Lower leg skin (tissue), 3 donors: ENCODE data around the gene CAMTA1.

Experiments
- POLR2A ChIP-seq, 2 donors: fragments of 450-650 bp; IDR thresholded peaks; one replicate each; pipeline ENCODE4 v1.6.1; 2016 to 2017; ENCODE audit warnings: antibody characterized with exemption in 2 of 2, mild to moderate bottlenecking in 1 of 2, moderate library complexity in 1 of 2
- TF ChIP-seq, protein P1 (sequence below), 3 donors: fragments of 450-650 bp; IDR thresholded peaks; one replicate each; pipeline ENCODE4 v1.5.1; 2016; ENCODE audit warnings: antibody characterized with exemption in 3 of 3, mild to moderate bottlenecking in 3 of 3, moderate library complexity in 2 of 3

DNA sequence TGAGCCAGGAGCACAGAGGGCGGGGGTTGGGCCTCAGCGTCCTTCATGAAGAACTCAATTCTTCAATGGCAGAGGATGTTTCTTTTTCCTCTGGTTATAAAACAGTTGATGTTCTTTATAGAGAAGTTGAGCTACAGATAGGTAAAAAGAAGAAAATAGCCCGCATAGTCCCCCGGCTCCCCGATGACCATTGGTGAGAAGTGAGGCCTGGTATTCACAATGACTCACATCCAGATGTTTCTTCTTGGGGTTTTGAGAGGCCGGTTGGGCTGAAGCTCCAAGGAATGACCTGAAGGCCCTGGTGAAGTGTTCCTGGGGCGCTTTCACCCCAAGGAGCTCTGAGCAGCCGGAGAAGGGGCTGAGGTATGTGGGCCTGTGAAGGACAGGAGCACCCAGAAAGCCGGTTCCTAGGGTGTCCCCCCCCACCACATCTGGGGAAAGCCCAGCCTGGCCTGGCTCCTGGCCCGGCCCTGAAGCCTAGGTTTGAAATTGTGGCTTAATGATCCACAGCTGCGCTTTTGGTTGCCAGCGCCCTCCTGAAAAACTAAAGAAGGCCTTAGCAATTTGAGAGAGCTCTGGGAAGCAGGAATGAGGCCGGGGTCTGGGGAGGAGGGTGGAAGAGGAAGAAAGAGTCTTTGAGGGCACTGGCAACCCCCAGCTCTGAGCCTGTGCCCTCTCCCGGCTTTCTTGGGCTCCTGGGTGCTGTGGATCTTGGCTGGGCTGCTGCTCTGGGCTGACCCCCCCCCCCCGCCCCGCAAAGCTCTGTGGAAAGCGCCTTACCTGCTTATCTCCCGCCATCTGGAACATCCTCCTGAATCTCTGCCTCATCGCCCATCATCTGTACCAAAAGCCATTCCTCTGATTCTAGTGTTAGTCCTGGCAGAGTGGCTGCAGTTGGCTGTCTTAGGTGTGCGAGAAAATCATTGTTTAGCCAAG is 444.7 kb downstream of the CAMTA1 start:
- TF ChIP-seq, protein P1, sequence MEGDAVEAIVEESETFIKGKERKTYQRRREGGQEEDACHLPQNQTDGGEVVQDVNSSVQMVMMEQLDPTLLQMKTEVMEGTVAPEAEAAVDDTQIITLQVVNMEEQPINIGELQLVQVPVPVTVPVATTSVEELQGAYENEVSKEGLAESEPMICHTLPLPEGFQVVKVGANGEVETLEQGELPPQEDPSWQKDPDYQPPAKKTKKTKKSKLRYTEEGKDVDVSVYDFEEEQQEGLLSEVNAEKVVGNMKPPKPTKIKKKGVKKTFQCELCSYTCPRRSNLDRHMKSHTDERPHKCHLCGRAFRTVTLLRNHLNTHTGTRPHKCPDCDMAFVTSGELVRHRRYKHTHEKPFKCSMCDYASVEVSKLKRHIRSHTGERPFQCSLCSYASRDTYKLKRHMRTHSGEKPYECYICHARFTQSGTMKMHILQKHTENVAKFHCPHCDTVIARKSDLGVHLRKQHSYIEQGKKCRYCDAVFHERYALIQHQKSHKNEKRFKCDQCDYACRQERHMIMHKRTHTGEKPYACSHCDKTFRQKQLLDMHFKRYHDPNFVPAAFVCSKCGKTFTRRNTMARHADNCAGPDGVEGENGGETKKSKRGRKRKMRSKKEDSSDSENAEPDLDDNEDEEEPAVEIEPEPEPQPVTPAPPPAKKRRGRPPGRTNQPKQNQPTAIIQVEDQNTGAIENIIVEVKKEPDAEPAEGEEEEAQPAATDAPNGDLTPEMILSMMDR (IDR thresholded peaks at IDR 0.05), result no peak
- no peak for TF ChIP-seq POLR2A (IDR thresholded peaks at IDR 0.05)
